ENCODE results near the gene TTLL8.

TTLL8 gene

GRCh38 chr22:49996119-49996517 is 62.0 kb downstream of the TTLL8 start:
- Histone ChIP-seq H3K4me1 (ENCODE audit: control insufficient read depth in 1 of 2, insufficient read depth in 1 of 2, low read depth in 1 of 2, low read length in 1 of 2) (peaks cover 3 to 10% of the 10 kb centered on the region in 2 experiments), H3K4me3 (ENCODE audit: low read depth in 1 of 2, low read length in 1 of 2) (no peak overlapping the region), H3K36me3 (no peaks in the 10 kb centered on the region), H3K27ac (no peak overlapping the region), H3K9me3 (no peaks in the 10 kb centered on the region), H3K27me3 (peaks cover 30% of the 10 kb centered on the region)
- TF ChIP-seq CTCF (IDR thresholded peaks at IDR 0.05) = no peak

- Histone ChIP-seq H3K4me3 (ENCODE audit: low read depth in 1 of 2, low read length in 1 of 2) (no peak overlapping the region), H3K36me3 (no peaks in the 10 kb centered on the region), H3K4me1 (ENCODE audit: control insufficient read depth in 1 of 2, insufficient read depth in 1 of 2, low read depth in 1 of 2, low read length in 1 of 2) (peaks cover 3 to 10% of the 10 kb centered on the region in 2 experiments), H3K27ac (no peak overlapping the region), H3K27me3 (peaks cover 24% of the 10 kb centered on the region), H3K9me3 (no peaks in the 10 kb centered on the region)
- TF ChIP-seq CTCF (IDR thresholded peaks at IDR 0.05) = no peak
Measured at GRCh38 chr22:49995361-49996118, 62.6 kb downstream of the TTLL8 start.

- no peak overlapping the region for H3K27ac ChIP-seq
- peaks cover 18% of the 10 kb centered on the region for H3K27me3 ChIP-seq
- H3K4me3 ChIP-seq (ENCODE audit: low read depth in 1 of 2, low read length in 1 of 2) = no peak overlapping the region
- H3K4me1 ChIP-seq (ENCODE audit: control insufficient read depth in 1 of 2, insufficient read depth in 1 of 2, low read depth in 1 of 2, low read length in 1 of 2) = peaks cover 3 to 9% of the 10 kb centered on the region in 2 experiments
- TF ChIP-seq CTCF (IDR thresholded peaks at IDR 0.05) = no peak
- H3K9me3 ChIP-seq = no peaks in the 10 kb centered on the region
- no peaks in the 10 kb centered on the region for H3K36me3 ChIP-seq
Measured at GRCh38 chr22:49995041-49995360, 63.1 kb downstream of the TTLL8 start.

- no peaks in the 10 kb centered on the region for H3K9me3 ChIP-seq
- H3K4me3 ChIP-seq (ENCODE audit: low read depth in 1 of 2, low read length in 1 of 2) = no peak overlapping the region
- no peak overlapping the region for H3K27ac ChIP-seq
- peaks cover 14% of the 10 kb centered on the region for H3K27me3 ChIP-seq
- peaks cover 3 to 5% of the 10 kb centered on the region in 2 experiments for H3K4me1 ChIP-seq (ENCODE audit: control insufficient read depth in 1 of 2, insufficient read depth in 1 of 2, low read depth in 1 of 2, low read length in 1 of 2)
- H3K36me3 ChIP-seq = no peaks in the 10 kb centered on the region
- TF ChIP-seq CTCF (IDR thresholded peaks at IDR 0.05) = no peak
Measured at GRCh38 chr22:49994361-49995040, 63.6 kb downstream of the TTLL8 start.

GRCh38 chr22:49993649-49994360 is 64.3 kb downstream of the TTLL8 start:
- no peak for TF ChIP-seq CTCF (IDR thresholded peaks at IDR 0.05)
- Histone ChIP-seq H3K4me1 (ENCODE audit: control insufficient read depth in 1 of 2, insufficient read depth in 1 of 2, low read depth in 1 of 2, low read length in 1 of 2) (peaks cover 0 to under 1% of the 10 kb centered on the region in 2 experiments), H3K36me3 (no peaks in the 10 kb centered on the region), H3K9me3 (no peaks in the 10 kb centered on the region), H3K27ac (no peak overlapping the region), H3K4me3 (ENCODE audit: low read depth in 1 of 2, low read length in 1 of 2) (no peak overlapping the region), H3K27me3 (peaks cover 11% of the 10 kb centered on the region)
